Fibroblast of mammary gland (primary cell): ENCODE measurements around the gene MROH7.

Experiments
- DNase-seq: peaks from one replicate; pipeline ENCODE4 v3.0.0-alpha.2; 2010; ENCODE audit warnings: low read depth
- H3K4me3 ChIP-seq: 2 replicates; pipeline ENCODE4 v1.5.1; 2011; ENCODE audit warnings: low read depth, mild to moderate bottlenecking, low read length, moderate library complexity; ENCODE audit not compliant: control insufficient read depth
- CTCF ChIP-seq: conservative IDR thresholded peaks from 2 replicates; pipeline ENCODE4 v1.5.1; 2011; ENCODE audit warnings: low read depth, low read length, inconsistent platforms; ENCODE audit not compliant: control insufficient read depth, insufficient read depth

MROH7 gene

GRCh38 chr1:54724771-54725170, 83.2 kb downstream of the MROH7 start:
- no peak overlapping the region for H3K4me3 ChIP-seq
- no peak for TF ChIP-seq CTCF
- DNase-seq, result no peak

- no peak for TF ChIP-seq CTCF
- no peak for DNase-seq
- H3K4me3 ChIP-seq, result no peak overlapping the region
Measured at GRCh38 chr1:54728027-54728426, 86.4 kb downstream of the MROH7 start.

- no peak for TF ChIP-seq CTCF
- no peak overlapping the region for H3K4me3 ChIP-seq
Measured at GRCh38 chr1:54736685-54737084, 95.1 kb downstream of the MROH7 start.

GRCh38 chr1:54738244-54738643, 96.7 kb downstream of the MROH7 start:
- no peak for TF ChIP-seq CTCF
- H3K4me3 ChIP-seq, result no peak overlapping the region
- DNase-seq, result peak; percentile 8

More at GRCh38 chr1:54736685-54737084, 95.1 kb downstream of the MROH7 start:
- no peak for DNase-seq

GRCh38 chr1:54741531-54741930, 99.9 kb downstream of the MROH7 start:
- TF ChIP-seq CTCF, result no peak
- no peak for DNase-seq
- H3K4me3 ChIP-seq, result no peak overlapping the region

GRCh38 chr1:54742282-54742681, 100.7 kb downstream of the MROH7 start:
- no peak for TF ChIP-seq CTCF
- DNase-seq, result peak; percentile 43
- no peak overlapping the region for H3K4me3 ChIP-seq
